ENCODE data around the gene NFYC.

DNA sequence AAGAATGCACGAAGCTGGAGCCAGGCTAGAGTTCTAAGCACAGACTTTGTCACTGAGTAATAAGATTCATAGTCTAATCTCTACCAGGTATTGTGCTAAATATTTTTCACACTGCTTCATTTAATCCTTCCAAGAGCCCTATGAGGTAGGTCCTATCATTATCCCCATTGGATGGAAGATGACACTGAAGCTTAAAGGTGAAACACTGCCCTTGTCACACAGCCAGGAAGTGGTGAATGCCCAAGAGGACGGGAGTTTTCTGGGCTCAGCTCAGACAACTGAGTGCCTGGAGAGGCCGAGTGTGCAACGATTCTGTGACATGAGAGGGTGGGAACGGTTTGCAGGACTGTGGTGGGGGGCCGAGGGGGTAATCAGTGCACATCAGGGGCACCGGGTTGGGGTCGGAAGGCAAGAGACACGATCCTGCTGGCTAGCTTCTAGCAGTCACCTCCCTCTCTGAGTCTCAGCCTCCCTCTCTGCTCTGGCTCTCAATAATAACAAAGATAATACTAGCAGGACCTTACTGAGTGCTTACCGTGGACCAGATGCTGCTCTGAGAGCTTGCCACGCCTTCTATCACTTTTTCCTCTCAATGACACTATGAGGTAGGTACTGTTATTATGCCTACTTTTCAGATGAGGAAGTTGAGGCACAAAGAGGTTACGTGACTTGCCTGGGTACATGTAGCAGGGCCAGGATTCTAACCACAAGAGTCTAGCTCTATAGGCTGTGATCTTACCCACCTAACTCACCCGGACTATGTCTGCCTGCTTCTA lies 104.5 kb downstream of the NFYC start:
- TF ChIP-seq EZH2 (IDR thresholded peaks at IDR 0.05; ENCODE audit: insufficient read depth, poor library complexity, severe bottlenecking) (no peak), EZH2phosphoT487 (IDR thresholded peaks at IDR 0.05; ENCODE audit: insufficient read depth, low read depth) (no peak)
